ENCODE data around the gene NELL2.

- TF ChIP-seq ZNF511 (CRISPR knock-in tag; IDR thresholded peaks at IDR 0.05) (no peak), FOXM1 (IDR thresholded peaks at IDR 0.05; ENCODE audit: low read depth) (no peak), FOXM1 (CRISPR knock-in tag; IDR thresholded peaks at IDR 0.05; ENCODE audit: low read depth) (no peak), ZNF133 (CRISPR knock-in tag; IDR thresholded peaks at IDR 0.05) (no peak), HOXB6 (CRISPR knock-in tag; IDR thresholded peaks at IDR 0.05; ENCODE audit: borderline replicate concordance) (no peak), POLR2AphosphoS5 (IDR thresholded peaks at IDR 0.05; ENCODE audit: control insufficient read depth, insufficient read depth, low read depth, low read length) (no peak), CTCF (IDR thresholded peaks at IDR 0.05 in 2 of 3, conservative IDR thresholded peaks at IDR 0.05 in 1 of 3; ENCODE audit: insufficient read depth in 2 of 3, low read depth in 1 of 3, low read length in 3 of 3) (no peak), ZNF318 (IDR thresholded peaks at IDR 0.05; ENCODE audit: borderline replicate concordance in 1 of 2, low read depth in 1 of 2) (no peak), HCFC1 (IDR thresholded peaks at IDR 0.05; ENCODE audit: low read depth, low read length) (no peak), ZNF384 (IDR thresholded peaks at IDR 0.05; ENCODE audit: low read depth, low read length) (no peak), RFX5 (IDR thresholded peaks at IDR 0.05; ENCODE audit: low read depth, low read length) (no peak), XRCC5 (IDR thresholded peaks at IDR 0.05; ENCODE audit: low read depth, low read length) (no peak), ZEB2 (IDR thresholded peaks at IDR 0.05) (no peak)
These were observed 364.8 kb downstream of the NELL2 start for GRCh38 chr12:44511289-44511688.

All from K562 (cell line).